Measurements from ENCODE around the gene GPR15.

Gene GPR15

GRCh38 chr3:98531622-98532274, at the start of gene GPR15:
TSS of gene GPR15 (plus strand) at chr3:98531978. CDS start at chr3:98532034, 56 bp downstream.
- H3K9me3 ChIP-seq (ENCODE audit: insufficient read depth, low read depth, low read length) = no peaks in the 10 kb centered on the region
- H3K4me1 ChIP-seq (ENCODE audit: insufficient read depth, low read length) = no peaks in the 10 kb centered on the region
- no peak within 1 kb of the TSS for H3K9ac ChIP-seq (ENCODE audit: low read depth, low read length)
- H3K36me3 ChIP-seq (ENCODE audit: insufficient read depth, low read depth, low read length) = no peaks in the 10 kb centered on the region
- H3K4me3 ChIP-seq (ENCODE audit: low read length) = no peak within 1 kb of the TSS
- H3K27me3 ChIP-seq (ENCODE audit: insufficient read depth, low read length) = no peaks in the 10 kb centered on the region
- no peak within 1 kb of the TSS for H3K27ac ChIP-seq (ENCODE audit: low read length)

DNA sequence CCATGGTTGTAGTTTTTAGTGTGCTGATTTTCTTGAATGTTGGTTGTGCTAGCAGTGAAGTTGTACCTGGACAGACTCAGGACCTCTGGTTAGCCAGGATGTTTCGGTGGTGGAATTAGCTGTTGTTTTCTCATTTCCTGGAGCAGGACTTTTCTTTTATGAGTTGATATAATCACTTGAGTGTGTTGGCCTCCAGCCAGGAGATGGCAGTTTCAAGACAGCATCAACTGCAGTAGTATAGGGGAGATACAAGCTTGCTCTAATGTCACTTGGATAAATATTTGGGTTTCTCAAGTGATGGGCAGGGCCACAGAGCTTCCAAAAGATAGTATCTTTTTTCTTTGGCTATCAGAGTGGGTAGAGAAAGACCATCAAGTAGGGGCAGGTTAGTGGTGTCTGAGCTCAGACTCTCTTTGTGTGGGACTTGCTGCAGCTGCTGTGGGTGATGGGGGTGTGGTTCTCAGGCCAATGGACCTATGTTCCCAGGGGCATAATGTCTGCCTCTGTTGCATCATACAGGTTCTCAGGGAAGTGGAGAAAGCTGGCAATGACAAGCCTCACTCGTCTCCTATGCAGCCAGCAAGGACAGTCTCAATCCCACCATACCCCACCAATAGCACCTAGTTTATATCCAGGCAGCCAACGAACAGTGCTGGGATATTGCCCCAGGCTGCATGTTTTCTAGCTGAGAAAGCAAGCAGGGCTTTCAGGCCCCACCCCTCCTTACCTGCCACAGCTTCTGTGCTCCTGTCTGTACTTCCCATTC, 48.9 kb upstream of the GPR15 start:
- Histone ChIP-seq H3K4me3 (ENCODE audit: low read length) (no peak overlapping the region), H3K4me1 (ENCODE audit: insufficient read depth, low read length) (no peaks in the 10 kb centered on the region), H3K27me3 (ENCODE audit: insufficient read depth, low read length) (no peaks in the 10 kb centered on the region), H3K9me3 (ENCODE audit: insufficient read depth, low read depth, low read length) (no peaks in the 10 kb centered on the region), H3K9ac (ENCODE audit: low read depth, low read length) (no peak overlapping the region), H3K27ac (ENCODE audit: low read length) (no peak overlapping the region), H3K36me3 (ENCODE audit: insufficient read depth, low read depth, low read length) (no peaks in the 10 kb centered on the region)

DNA sequence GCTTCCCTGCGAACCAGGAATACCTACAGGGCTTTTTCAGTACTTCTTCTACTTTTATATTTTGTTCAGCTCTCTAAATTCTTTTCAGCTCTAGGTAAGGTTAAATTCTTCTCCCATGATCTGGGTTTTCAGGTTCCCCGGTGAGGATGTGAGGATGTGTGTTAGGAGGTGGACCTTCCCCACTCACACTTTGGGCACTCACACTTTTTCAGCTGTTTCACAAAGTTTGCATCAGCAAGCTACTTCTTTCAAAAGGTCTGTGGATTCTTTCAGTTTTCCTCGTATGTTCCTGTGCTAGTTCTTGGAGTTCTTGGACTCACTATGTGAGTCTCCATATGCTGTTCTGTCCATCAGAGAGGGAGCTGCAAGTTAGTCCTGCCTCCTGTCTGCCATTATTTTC, 48.2 kb upstream of the GPR15 start:
- no peak overlapping the region for H3K27ac ChIP-seq (ENCODE audit: low read length)
- H3K4me3 ChIP-seq (ENCODE audit: low read length) = no peak overlapping the region
- H3K36me3 ChIP-seq (ENCODE audit: insufficient read depth, low read depth, low read length) = no peaks in the 10 kb centered on the region
- no peaks in the 10 kb centered on the region for H3K27me3 ChIP-seq (ENCODE audit: insufficient read depth, low read length)
- no peaks in the 10 kb centered on the region for H3K9me3 ChIP-seq (ENCODE audit: insufficient read depth, low read depth, low read length)
- H3K9ac ChIP-seq (ENCODE audit: low read depth, low read length) = no peak overlapping the region
- H3K4me1 ChIP-seq (ENCODE audit: insufficient read depth, low read length) = no peaks in the 10 kb centered on the region

DNA sequence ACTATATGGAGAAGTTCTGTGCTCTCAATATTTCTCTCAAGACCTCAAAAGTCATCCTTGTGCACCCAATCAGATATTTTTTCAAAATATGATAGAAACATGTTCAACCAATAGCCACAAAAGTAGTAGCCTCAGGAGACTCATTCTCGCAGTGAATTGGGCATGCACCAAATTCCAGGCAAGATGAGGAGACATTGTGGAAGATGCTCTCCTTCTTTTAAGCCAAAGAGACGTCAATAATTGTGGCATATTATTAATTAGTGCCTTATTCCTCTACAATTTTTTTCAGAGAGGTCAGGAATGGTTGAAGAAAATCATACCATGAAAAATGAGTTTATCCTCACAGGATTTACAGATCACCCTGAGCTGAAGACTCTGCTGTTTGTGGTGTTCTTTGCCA, 34.4 kb upstream of the GPR15 start, which contains the start of gene OR5K2:
Gene OR5K2 (plus strand): TSS at position 301 of the 400 bp plus-strand sequence. CDS start 0 bp downstream, at position 301.
- no peak within 1 kb of the TSS for H3K4me3 ChIP-seq (ENCODE audit: low read length)
- no peaks in the 10 kb centered on the region for H3K4me1 ChIP-seq (ENCODE audit: insufficient read depth, low read length)
- no peaks in the 10 kb centered on the region for H3K36me3 ChIP-seq (ENCODE audit: insufficient read depth, low read depth, low read length)
- no peaks in the 10 kb centered on the region for H3K9me3 ChIP-seq (ENCODE audit: insufficient read depth, low read depth, low read length)
- H3K27me3 ChIP-seq (ENCODE audit: insufficient read depth, low read length) = no peaks in the 10 kb centered on the region
- H3K9ac ChIP-seq (ENCODE audit: low read depth, low read length) = no peak within 1 kb of the TSS
- H3K27ac ChIP-seq (ENCODE audit: low read length) = no peak within 1 kb of the TSS

DNA sequence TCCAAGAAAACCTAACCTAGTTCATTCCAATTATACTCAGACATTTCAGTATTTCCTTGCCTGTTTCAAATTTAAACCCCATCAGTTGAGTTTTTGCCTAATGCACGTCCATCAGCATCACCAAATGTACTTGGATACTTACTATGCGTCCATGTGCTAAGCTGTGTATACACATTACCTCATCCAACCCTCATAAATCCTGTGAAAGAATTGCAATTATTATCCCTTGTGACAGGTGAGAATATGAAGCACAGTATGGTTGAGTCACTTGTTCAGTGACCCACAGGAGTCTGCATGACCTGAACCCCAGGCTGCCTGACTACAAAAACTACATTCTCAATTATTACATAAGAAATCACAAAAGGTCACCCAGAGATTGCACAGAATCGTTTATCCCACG, 31.8 kb upstream of the GPR15 start:
- Histone ChIP-seq H3K27me3 (ENCODE audit: insufficient read depth, low read length) (no peaks in the 10 kb centered on the region), H3K27ac (ENCODE audit: low read length) (no peak overlapping the region), H3K36me3 (ENCODE audit: insufficient read depth, low read depth, low read length) (no peaks in the 10 kb centered on the region), H3K9ac (ENCODE audit: low read depth, low read length) (no peak overlapping the region), H3K9me3 (ENCODE audit: insufficient read depth, low read depth, low read length) (no peaks in the 10 kb centered on the region), H3K4me1 (ENCODE audit: insufficient read depth, low read length) (no peaks in the 10 kb centered on the region), H3K4me3 (ENCODE audit: low read length) (no peak overlapping the region)

- Histone ChIP-seq H3K27ac (ENCODE audit: low read length) (no peak overlapping the region), H3K4me3 (ENCODE audit: low read length) (no peak overlapping the region), H3K9me3 (ENCODE audit: insufficient read depth, low read depth, low read length) (no peaks in the 10 kb centered on the region), H3K9ac (ENCODE audit: low read depth, low read length) (no peak overlapping the region), H3K36me3 (ENCODE audit: insufficient read depth, low read depth, low read length) (no peaks in the 10 kb centered on the region), H3K4me1 (ENCODE audit: insufficient read depth, low read length) (no peaks in the 10 kb centered on the region), H3K27me3 (ENCODE audit: insufficient read depth, low read length) (no peaks in the 10 kb centered on the region)
Observed at GRCh38 chr3:98501270-98501669, 30.5 kb upstream of the GPR15 start.

GRCh38 chr3:98501863-98502576, 29.8 kb upstream of the GPR15 start:
- no peak overlapping the region for H3K9ac ChIP-seq (ENCODE audit: low read depth, low read length)
- H3K27ac ChIP-seq (ENCODE audit: low read length) = no peak overlapping the region
- H3K4me3 ChIP-seq (ENCODE audit: low read length) = no peak overlapping the region
- H3K27me3 ChIP-seq (ENCODE audit: insufficient read depth, low read length) = no peaks in the 10 kb centered on the region
- H3K4me1 ChIP-seq (ENCODE audit: insufficient read depth, low read length) = no peaks in the 10 kb centered on the region
- no peaks in the 10 kb centered on the region for H3K9me3 ChIP-seq (ENCODE audit: insufficient read depth, low read depth, low read length)
- H3K36me3 ChIP-seq (ENCODE audit: insufficient read depth, low read depth, low read length) = no peaks in the 10 kb centered on the region

DNA sequence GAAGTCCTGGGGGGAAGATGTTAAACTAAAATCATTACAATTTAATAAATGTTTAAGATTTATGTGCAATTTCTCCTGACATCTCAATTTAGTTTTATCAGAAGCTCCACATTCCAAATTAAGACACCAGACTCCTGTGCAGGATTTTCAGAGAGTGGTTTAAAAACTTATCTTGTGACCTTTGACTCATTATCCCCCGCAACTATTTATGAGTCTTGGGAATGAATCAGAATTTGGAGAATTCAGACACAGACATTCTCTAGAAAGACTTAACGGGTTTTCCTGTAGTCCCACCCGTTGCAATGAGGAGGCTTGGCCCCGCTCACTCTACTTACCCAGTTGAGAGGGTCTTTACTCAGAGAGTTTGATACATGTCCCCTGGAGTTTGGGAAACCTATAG, 27.2 kb upstream of the GPR15 start:
- no peak overlapping the region for H3K4me3 ChIP-seq (ENCODE audit: low read length)
- H3K9me3 ChIP-seq (ENCODE audit: insufficient read depth, low read depth, low read length) = no peaks in the 10 kb centered on the region
- no peaks in the 10 kb centered on the region for H3K27me3 ChIP-seq (ENCODE audit: insufficient read depth, low read length)
- H3K27ac ChIP-seq (ENCODE audit: low read length) = no peak overlapping the region
- H3K9ac ChIP-seq (ENCODE audit: low read depth, low read length) = no peak overlapping the region
- no peaks in the 10 kb centered on the region for H3K36me3 ChIP-seq (ENCODE audit: insufficient read depth, low read depth, low read length)
- no peaks in the 10 kb centered on the region for H3K4me1 ChIP-seq (ENCODE audit: insufficient read depth, low read length)

- Histone ChIP-seq H3K36me3 (ENCODE audit: insufficient read depth, low read depth, low read length) (no peaks in the 10 kb centered on the region), H3K27me3 (ENCODE audit: insufficient read depth, low read length) (no peaks in the 10 kb centered on the region), H3K4me3 (ENCODE audit: low read length) (no peak overlapping the region), H3K4me1 (ENCODE audit: insufficient read depth, low read length) (no peaks in the 10 kb centered on the region), H3K9me3 (ENCODE audit: insufficient read depth, low read depth, low read length) (no peaks in the 10 kb centered on the region), H3K27ac (ENCODE audit: low read length) (no peak overlapping the region), H3K9ac (ENCODE audit: low read depth, low read length) (no peak overlapping the region)
Observed at GRCh38 chr3:98508582-98508981, 23.2 kb upstream of the GPR15 start.

DNA sequence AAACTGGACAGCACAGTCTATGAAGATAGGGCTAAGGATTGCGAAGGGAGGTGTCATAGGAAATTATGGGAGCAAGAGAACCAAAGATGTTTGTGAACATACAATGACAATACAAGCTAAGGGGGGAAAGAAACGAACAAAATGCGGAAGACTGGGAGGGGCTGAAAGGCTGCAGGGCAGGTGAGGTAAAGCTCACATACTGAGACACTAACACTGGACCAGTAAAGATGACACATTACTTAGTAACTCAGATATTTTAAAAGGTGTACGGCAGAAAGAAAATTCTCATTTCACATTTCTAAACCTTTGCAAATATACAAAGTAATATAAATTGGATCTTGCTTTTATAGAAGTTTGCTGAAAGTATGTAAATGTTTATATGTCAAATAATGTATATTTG, 19.2 kb upstream of the GPR15 start:
- H3K9ac ChIP-seq (ENCODE audit: low read depth, low read length) = no peak overlapping the region
- H3K4me1 ChIP-seq (ENCODE audit: insufficient read depth, low read length) = peaks cover 3% of the 10 kb centered on the region; the same call in 1 of the 2 replicates
- peaks cover 31% of the 10 kb centered on the region for H3K36me3 ChIP-seq (ENCODE audit: insufficient read depth, low read depth, low read length)
- no peak overlapping the region for H3K27ac ChIP-seq (ENCODE audit: low read length)
- H3K9me3 ChIP-seq (ENCODE audit: insufficient read depth, low read depth, low read length) = no peaks in the 10 kb centered on the region
- no peaks in the 10 kb centered on the region for H3K27me3 ChIP-seq (ENCODE audit: insufficient read depth, low read length)
- no peak overlapping the region for H3K4me3 ChIP-seq (ENCODE audit: low read length)

DNA sequence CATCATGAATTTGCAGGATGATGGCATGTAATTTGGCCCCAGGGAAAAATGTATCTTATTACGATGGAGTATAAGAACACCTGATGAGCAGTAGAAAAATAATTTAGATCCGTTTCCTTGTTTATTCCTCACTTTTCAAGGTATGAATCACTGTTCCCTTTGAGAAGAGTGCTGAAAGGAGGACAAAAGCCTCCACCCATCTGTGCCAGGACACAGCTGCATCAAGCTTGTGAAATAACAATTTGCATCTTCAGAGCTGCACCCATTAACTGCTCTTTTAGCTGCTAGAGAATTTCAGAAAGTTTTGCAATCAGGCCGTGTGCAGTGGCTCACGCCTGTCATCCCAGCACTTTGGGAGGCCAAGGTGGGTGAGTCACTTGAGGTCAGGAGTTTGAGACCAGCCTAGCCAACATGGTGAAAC, 18.7 kb upstream of the GPR15 start:
- no peak overlapping the region for H3K9ac ChIP-seq (ENCODE audit: low read depth, low read length)

More for the DNA sequence above, 18.7 kb upstream of the GPR15 start:
- Histone ChIP-seq H3K4me3 (ENCODE audit: low read length) (no peak overlapping the region), H3K9me3 (ENCODE audit: insufficient read depth, low read depth, low read length) (no peaks in the 10 kb centered on the region), H3K27ac (ENCODE audit: low read length) (no peak overlapping the region), H3K4me1 (ENCODE audit: insufficient read depth, low read length) (peaks cover 4% of the 10 kb centered on the region), H3K27me3 (ENCODE audit: insufficient read depth, low read length) (no peaks in the 10 kb centered on the region), H3K36me3 (ENCODE audit: insufficient read depth, low read depth, low read length) (peaks cover 36% of the 10 kb centered on the region)
